Activated T-cell treated with anti-CD3 and anti-CD28 coated beads, Interleukin-2, amount 50 U/mL, for 72 hours (primary cell): ENCODE results near the gene KPNB1. TPM values are rescaled to one million over a fixed set of nuclear protein-coding genes. Genes with fewer than 3 reads are reported as not detected.

Experiments
- ATAC-seq, 2 donors: fragments of 150-1000 bp; cut with Tn5 transposase; replicated peaks in 1 of 2; 2 replicates each; pipeline ENCODE4 v1.10.0; 2021; ENCODE audit warnings: moderate library complexity in 2 of 2, mild to moderate bottlenecking in 1 of 2
- DNase-seq, 2 donors: peaks; one replicate each; pipeline ENCODE4 v3.0.0; 2021 to 2022; ENCODE audit warnings: mixed read lengths in 1 of 2
- H3K27ac Mint-ChIP-seq: one replicate; pipeline ENCODE4 v1.8.0; 2022; ENCODE audit warnings: mild to moderate bottlenecking, moderate library complexity, mixed read lengths
- H3K27me3 Mint-ChIP-seq: one replicate; pipeline ENCODE4 v1.8.0; 2022; ENCODE audit warnings: low read depth, mixed read lengths
- H3K36me3 Mint-ChIP-seq, 2 donors: one replicate each; pipeline ENCODE4 v1.8.0; 2022; ENCODE audit warnings: mixed read lengths in 2 of 2, mild to moderate bottlenecking in 1 of 2; ENCODE audit not compliant: insufficient read depth in 2 of 2
- H3K4me1 Mint-ChIP-seq: one replicate; pipeline ENCODE4 v1.8.0; 2022; ENCODE audit warnings: low read depth, mixed read lengths
- H3K4me3 Mint-ChIP-seq, 2 donors: one replicate each; pipeline ENCODE4 v1.8.0; 2022; ENCODE audit warnings: mild to moderate bottlenecking in 2 of 2, mixed read lengths in 2 of 2, moderate library complexity in 2 of 2
- H3K9me3 Mint-ChIP-seq, 2 donors: one replicate each; pipeline ENCODE4 v1.8.0; 2022; ENCODE audit warnings: mixed read lengths in 2 of 2
- total RNA-seq, 2 donors: library from RNA; stranded (reverse); gene quantifications; one replicate each; pipeline ENCODE4 v1.2.3, GENCODE V29; 2022

KPNB1 gene
- total RNA-seq, 2 donors from 2014 or later, result 581 to 729 TPM

DNA sequence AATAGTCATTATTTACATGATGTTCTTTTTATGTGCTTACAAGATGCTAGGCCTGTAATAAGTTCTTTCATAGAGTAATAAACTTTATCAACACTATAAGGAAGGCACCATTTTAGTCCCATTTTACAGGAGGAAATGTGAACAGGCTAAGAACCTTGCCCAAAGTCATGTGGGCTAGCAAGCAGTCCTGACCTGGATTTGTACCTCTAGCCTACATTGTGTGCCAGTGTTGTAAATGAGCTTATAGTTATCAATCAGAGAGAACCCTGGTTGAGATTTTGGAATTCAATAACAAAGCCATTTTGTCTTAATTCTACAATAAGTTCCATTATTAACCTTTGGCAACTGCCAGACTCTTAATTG, 37.6 kb downstream of the KPNB1 start:
- ATAC-seq, result no peak
- no peaks in the 10 kb centered on the region for H3K9me3 Mint-ChIP-seq
- peaks cover 7 to 30% of the 10 kb centered on the region in 2 donors for H3K36me3 Mint-ChIP-seq
- H3K27me3 Mint-ChIP-seq, result no peaks in the 10 kb centered on the region
- peak overlapping the region; percentile 8 for H3K27ac Mint-ChIP-seq
- DNase-seq, result no peak
- no peak overlapping the region for H3K4me3 Mint-ChIP-seq
- H3K4me1 Mint-ChIP-seq, result peaks cover 28% of the 10 kb centered on the region

DNA sequence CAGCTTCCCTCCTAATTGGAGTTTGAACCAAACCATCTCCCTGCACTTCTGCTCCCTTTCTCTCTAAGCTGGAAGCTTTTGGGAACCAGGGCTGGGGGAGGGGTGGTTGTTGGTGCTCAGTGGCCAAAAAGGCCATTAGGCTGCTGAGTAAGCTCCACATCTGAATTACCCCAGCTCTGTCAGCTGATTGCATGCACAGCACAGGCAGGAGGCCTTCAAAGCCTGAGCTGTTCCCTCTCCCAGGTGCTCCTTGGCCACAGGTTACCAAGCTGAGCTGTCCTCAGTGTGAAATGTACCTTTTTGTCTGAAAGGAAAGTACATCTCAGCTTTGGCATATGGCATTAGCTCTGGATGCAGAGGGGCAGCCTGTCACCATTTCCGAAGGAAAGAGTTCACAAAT, 38.0 kb downstream of the KPNB1 start:
- H3K36me3 Mint-ChIP-seq, result peaks cover 6 to 25% of the 10 kb centered on the region in 2 donors
- no peak for DNase-seq
- peak overlapping the region; percentile 8 for H3K27ac Mint-ChIP-seq
- no peaks in the 10 kb centered on the region for H3K27me3 Mint-ChIP-seq
- no peaks in the 10 kb centered on the region for H3K9me3 Mint-ChIP-seq
- ATAC-seq, result peak in 1 of 2 donors; percentile 18
- H3K4me3 Mint-ChIP-seq, result no peak overlapping the region
- peaks cover 28% of the 10 kb centered on the region for H3K4me1 Mint-ChIP-seq

DNA sequence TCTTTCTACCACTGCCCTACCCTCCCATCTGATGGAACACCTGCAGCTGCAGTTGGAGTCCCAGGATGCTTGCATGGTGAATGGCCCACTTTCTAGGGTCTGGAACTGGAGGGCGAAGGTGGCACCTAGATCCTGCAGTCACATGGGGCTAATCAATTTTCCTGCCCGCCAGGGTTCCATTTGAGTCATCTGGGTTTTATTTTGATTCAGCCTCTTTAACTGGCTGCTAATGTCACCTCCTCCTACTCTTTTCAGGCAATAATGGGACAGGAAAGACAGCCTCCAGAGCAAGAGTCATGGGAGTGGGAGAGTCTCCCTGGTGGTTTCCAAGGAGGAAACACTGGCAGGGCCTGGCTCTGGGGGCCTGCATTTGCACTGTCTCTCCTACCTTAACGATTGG, 40.4 kb downstream of the KPNB1 start:
- Mint-ChIP-seq H3K27me3 (no peaks in the 10 kb centered on the region), H3K9me3 (no peaks in the 10 kb centered on the region), H3K4me3 (no peak overlapping the region), H3K27ac (no peak overlapping the region), H3K4me1 (peaks cover 41% of the 10 kb centered on the region), H3K36me3 (peaks cover 5 to 10% of the 10 kb centered on the region in 2 donors)
- ATAC-seq (peak; percentile 1 to 5), DNase-seq (no peak)

DNA sequence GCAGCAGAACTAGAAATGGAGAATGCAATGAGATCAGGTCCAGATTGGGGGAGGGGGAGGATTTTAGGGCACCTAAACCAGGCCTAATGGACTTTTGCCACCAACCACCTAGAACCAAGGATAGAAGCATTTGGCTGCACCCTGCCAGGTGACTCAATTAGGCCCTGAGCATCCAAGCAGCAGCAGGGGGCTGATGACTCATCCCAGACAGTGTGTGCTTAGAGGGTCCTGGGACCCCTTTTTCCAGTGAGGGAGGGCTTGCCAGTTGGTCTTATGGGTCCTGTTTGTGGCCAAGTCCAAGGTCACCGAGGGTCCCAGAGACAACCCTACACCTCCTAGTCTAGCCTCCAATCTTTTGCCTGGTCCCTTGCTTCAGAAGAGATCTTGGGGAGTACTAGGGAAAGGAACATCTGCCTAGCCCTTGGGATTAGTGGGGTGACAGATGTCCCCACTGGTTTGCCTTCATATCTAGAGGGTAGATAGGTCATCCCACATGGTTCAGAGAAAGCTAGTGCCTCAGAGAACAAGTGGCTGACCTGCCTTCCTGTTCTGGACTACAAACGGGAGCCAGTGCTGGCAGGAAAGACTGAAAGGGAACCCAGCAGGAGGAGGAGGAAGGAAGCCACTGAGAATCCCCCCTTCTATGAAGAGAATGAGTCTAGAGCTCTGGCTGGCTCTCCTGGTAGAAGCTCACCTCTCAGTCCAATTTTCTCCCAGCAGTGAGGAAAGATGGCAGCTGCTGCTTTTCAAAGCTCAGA, 42.6 kb downstream of the KPNB1 start:
- DNase-seq, result no peak
- Mint-ChIP-seq H3K4me1 (peaks cover 53% of the 10 kb centered on the region), H3K27me3 (no peaks in the 10 kb centered on the region), H3K9me3 (no peaks in the 10 kb centered on the region), H3K4me3 (peak overlapping the region; percentile 86 to 95), H3K36me3 (peaks cover 2% of the 10 kb centered on the region in 2 donors), H3K27ac (peak overlapping the region; percentile 42)
- no peak for ATAC-seq

DNA sequence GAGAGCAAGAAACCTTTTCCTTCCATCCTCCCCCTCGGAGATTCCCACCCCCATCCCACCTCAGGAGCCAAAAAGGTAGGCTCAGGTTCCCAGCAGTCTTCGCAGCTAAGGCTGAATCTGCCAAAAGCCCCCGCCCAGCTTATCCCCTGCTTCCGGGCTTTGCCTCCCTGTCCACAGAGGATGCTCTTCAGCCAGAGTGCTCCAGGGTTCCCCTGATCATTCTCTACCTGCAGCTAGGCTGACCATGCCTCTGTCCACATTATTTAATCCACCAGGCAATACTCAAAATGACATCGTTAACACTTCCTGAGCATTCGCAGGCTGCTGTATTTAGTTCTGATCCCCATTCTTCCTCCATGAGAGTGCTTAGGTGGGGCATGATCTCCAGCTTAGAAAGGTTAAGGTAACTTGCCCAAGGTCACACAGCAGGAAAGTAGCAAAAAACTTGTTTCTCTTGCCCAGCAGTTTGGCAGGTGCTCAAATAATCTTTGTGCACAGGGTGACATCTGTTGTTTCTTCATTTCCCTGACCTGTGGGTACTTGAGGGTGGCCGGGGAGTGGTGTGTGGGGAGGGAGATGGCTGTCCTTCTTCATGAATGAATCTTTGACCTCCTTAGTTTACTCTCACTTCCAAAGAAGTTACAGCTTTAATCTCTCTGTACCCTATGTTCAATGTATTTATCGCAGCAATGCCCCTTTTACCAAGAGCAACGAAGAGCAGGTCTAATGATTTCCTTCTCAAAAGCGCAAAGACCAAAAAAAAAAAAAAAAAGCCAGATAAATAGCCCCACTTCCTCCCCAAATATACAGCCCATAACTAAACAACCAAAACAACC, 43.4 kb downstream of the KPNB1 start:
- DNase-seq (no peak), ATAC-seq (no peak)
- Mint-ChIP-seq H3K4me1 (peaks cover 48% of the 10 kb centered on the region), H3K27ac (peak overlapping the region; percentile 97), H3K36me3 (peaks cover 2% of the 10 kb centered on the region in 2 donors), H3K9me3 (no peaks in the 10 kb centered on the region), H3K4me3 (peak overlapping the region; percentile 86 to 95), H3K27me3 (no peaks in the 10 kb centered on the region)

DNA sequence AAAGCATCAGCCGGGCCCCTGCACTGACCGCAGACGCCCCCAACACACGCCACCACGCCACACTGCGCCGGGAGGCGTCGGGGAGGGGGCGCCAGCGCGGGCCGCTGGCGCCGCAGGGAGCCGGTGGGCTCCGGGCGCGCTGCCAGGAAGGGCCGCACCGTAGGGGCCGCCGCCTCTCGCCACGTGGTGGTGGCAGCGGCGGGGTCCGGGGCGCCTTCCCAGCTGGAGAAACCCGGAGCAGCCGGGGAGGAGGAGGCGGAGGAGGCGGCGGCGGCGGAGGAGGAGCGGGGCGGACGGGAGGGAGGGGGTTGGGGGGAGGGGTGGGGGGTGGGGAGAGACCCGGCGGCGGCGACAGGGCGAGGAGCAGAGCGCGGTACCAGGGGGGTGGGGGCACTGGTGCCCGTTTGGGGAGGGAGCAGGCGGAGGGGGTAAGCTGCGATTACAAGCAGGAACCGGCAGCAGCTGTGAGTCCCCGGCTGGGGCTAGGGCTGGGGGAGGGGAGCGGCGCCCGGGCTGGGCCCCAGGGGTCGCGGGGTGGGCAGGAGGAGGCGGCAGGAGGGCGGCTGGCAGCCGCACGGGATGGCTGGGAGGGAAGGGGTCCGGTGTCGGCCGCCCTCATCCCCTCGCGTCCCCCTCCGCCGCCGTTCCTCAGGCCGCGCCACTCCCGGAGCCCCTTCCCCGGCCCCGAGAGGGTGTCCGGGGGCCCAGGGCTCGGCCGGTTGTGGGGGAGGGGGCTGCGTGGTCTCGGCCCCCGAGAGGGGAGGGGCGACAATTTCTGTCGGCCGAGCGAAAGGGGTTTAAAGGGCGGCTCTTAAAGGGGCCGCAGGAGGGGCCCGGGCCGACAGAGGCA, 44.2 kb downstream of the KPNB1 start, which contains the start of gene TBKBP1:
TBKBP1 (plus strand) TSS at position 431 of the 850 bp plus-strand sequence. CDS start 1,952 bp downstream, outside the sequence.
- peak within 1 kb of the TSS; percentile 86 to 95 for H3K4me3 Mint-ChIP-seq
- H3K4me1 Mint-ChIP-seq, result peaks cover 57% of the 10 kb centered on the region
- ATAC-seq, result peak; percentile 36 to 48
- H3K9me3 Mint-ChIP-seq, result no peaks in the 10 kb centered on the region
- H3K36me3 Mint-ChIP-seq, result peaks cover 2 to 4% of the 10 kb centered on the region in 2 donors
- peak; percentile 61 to 68 for DNase-seq
- H3K27ac Mint-ChIP-seq, result peak within 1 kb of the TSS; percentile 97
- H3K27me3 Mint-ChIP-seq, result no peaks in the 10 kb centered on the region

DNA sequence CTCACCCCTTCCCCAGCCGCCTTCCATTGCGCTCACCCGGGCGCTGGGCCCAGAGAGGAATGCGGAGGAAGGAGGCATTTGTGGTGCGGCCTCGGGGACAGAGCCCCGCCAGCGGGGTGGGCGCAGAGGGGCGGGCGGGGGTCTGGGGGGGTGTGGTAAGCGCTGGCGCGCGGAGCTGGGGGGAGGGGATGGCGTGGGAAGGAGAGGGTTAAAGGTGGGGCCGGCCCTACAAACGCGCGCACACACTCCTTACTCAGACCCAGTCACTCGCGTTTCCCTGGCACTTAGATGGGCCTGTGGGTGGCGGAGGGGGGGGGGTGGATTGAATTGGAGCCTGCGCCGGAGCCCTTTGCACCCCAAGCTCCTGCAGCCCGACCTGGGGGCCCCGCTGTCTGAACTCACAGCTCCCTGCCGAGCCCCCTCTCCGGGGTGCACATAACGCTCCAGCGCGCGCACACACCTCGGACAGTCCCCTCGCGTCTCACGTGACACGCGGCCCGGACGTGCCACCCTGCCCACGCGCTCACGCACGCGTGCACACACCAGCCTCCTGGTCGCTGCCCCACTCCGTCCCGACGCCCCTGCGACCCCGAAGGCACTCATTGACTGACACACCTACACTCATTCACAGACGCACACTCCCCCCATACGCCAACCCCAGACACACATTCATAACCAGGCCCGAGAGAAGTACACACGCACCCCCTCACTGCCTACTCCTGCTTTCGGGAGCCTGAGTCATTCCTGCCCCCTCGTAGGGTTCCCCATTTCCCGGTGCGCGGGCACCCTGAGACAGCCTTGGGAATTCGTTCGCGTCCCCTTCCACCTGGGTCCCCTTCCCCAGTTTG, 45.1 kb downstream of the KPNB1 start:
- H3K4me3 Mint-ChIP-seq, result peak overlapping the region; percentile 80 to 86
- H3K27ac Mint-ChIP-seq, result peak overlapping the region; percentile 79
- H3K9me3 Mint-ChIP-seq, result no peaks in the 10 kb centered on the region
- H3K4me1 Mint-ChIP-seq, result peaks cover 65% of the 10 kb centered on the region
- ATAC-seq, result peak; percentile 55 to 57
- no peaks in the 10 kb centered on the region for H3K27me3 Mint-ChIP-seq
- DNase-seq, result peak; percentile 60 to 72
- H3K36me3 Mint-ChIP-seq, result peaks cover 2 to 4% of the 10 kb centered on the region in 2 donors

DNA sequence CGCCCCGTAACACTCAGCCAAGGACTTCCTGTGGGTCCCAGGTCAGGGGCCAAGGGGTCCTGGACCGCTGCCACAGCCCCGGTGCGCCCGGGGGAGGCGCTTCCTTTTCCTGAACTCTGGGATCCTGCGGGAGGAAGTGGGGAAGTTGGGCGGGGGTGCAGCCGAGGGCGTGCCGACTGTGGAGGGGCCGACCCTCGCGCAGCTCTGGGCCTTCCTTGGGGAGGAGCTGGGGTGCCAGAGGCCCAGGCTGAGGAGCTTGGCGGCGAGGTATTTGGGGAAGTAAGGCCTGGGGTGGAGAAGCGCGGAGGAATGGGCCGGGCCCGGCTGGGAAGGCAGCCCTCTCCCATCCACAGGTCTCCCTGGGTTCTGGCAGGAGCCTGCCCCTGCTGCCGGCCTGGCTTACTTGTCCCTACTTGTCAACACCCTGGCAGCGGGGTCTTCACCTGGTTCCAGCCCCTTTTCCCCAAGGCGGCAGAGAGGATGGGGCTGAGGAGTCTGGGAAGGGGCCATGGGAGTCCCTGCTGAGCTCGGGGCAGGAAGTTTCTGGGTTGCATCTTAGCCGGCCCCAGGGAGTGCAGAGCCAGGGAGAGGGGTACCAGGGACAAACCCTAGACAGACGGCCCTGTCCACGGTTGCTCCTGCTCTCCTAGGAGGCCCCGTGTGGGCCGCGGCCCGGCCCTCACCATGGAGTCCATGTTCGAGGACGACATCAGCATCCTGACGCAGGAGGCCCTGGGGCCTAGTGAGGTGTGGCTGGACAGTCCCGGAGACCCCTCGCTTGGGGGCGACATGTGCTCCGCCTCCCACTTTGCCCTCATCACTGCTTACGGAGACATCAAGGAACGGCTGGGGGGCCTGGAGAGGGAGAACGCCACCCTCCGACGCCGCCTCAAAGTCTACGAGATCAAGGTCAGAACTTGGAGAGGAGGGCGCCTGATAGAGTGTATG, 46.0 kb downstream of the KPNB1 start:
- peaks cover 62% of the 10 kb centered on the region for H3K4me1 Mint-ChIP-seq
- DNase-seq (no peak), ATAC-seq (no peak)
- peak overlapping the region; percentile 79 for H3K27ac Mint-ChIP-seq
- H3K9me3 Mint-ChIP-seq, result no peaks in the 10 kb centered on the region
- H3K36me3 Mint-ChIP-seq, result peaks cover 2 to 4% of the 10 kb centered on the region in 2 donors
- peak overlapping the region; percentile 80 to 86 for H3K4me3 Mint-ChIP-seq
- no peaks in the 10 kb centered on the region for H3K27me3 Mint-ChIP-seq

DNA sequence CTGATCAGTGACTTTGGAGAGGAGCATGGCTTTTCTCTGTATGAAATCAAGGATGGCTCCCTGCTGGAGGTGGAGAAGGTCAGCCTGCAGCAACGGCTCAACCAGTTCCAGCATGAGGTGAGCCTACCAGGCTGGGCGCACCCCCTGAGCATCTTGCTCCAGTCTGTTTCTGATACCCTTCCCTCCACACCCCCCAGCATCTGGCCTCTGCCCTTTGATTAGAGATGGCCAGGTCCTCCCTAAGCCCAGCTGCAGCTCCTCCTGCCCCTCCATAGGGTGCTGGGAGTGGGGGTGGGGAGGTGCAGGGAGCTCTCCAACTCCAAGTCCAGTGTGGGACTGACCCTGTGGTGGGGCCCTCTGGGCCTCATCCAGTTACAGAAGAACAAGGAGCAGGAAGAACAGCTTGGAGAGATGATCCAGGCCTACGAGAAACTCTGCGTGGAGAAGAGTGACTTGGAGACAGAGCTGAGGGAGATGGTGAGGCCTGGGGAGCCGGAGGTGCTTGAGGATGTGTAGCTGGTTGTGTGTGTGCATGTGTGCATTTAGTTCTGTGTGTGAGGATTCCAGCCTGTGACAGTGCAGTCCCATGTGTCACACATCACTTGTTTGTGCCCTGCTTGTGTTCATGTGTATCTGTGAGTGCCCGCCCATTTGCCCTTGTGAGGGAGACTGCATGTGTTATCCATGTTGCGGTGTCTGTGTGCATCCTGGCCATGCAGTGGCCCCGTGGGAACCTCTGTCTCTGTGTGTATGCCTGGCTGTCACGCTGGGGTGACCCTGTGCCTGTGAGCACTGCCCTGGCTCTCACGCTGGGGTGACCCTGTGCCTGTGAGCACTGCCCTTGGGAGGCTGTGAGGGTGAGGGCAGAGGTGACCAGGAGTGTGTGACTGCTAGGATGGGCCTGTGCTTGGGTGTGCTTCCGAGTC, 47.3 kb downstream of the KPNB1 start:
- no peak for ATAC-seq
- no peak for DNase-seq
- H3K9me3 Mint-ChIP-seq, result no peaks in the 10 kb centered on the region
- peaks cover 2 to 4% of the 10 kb centered on the region in 2 donors for H3K36me3 Mint-ChIP-seq
- H3K4me3 Mint-ChIP-seq, result peak overlapping the region in 1 of 2 donors; percentile 15
- peaks cover 69% of the 10 kb centered on the region for H3K4me1 Mint-ChIP-seq
- H3K27me3 Mint-ChIP-seq, result no peaks in the 10 kb centered on the region
- no peak overlapping the region for H3K27ac Mint-ChIP-seq

DNA sequence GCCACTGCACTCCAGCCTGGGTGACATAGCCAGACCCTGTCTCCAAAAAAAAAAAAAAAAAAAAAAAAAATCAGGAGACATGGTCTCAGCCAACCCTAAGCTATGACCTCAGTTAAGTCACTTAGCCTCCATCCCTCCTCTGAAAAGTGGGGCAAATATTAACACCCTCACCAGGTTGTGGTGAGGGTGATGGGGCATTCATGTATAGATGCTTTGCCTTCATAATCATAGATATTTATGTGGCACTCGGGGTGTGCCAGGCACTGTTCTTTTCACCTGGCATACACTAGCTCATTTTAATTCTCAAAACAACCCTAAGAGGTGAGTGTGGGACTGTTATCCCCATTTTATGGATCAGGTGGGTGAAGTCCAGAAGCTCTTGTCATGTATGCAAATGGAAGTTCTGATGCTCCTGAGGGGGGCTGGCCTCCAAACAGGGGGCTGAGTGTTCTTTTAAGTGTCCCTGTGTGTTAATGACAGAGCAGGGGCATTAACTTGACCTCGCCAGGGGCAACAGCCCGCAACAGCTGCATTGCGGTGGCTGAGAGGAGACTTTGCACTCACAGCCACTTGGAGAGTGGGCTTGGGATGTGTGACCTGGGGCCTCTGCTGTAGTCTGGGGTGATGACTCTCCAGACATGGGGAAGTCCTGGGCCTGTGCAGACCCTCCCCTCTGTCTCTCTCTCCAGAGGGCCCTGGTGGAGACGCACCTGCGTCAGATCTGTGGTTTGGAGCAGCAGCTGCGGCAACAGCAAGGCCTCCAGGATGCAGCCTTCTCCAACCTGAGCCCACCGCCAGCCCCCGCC, 48.4 kb downstream of the KPNB1 start:
- H3K36me3 Mint-ChIP-seq, result peaks cover 2 to 4% of the 10 kb centered on the region in 2 donors
- H3K27ac Mint-ChIP-seq, result no peak overlapping the region
- no peak overlapping the region for H3K4me3 Mint-ChIP-seq
- DNase-seq (no peak), ATAC-seq (no peak)
- no peaks in the 10 kb centered on the region for H3K9me3 Mint-ChIP-seq
- peaks cover 69% of the 10 kb centered on the region for H3K4me1 Mint-ChIP-seq
- H3K27me3 Mint-ChIP-seq, result no peaks in the 10 kb centered on the region
